MM.1S (cell line): ENCODE data around the gene TMEM244.
"Not testable (repeated sequence)": the region's sequence is repeated elsewhere in the genome, so short reads cannot be mapped to it uniquely, and the experiment has no call there.

Experiments used
- DNase-seq: peaks from one replicate; pipeline ENCODE4 v3.0.0-alpha.2; 2015
- H2AFZ ChIP-seq: fragments of 300-600 bp; sonication (generic); 2 replicates; pipeline ENCODE4 v1.6.0; 2016; ENCODE audit warnings: antibody characterized with exemption, low read length
- H3F3A ChIP-seq: fragments of 300-600 bp; sonication (generic); 2 replicates; pipeline ENCODE4 v1.6.1; 2016; ENCODE audit warnings: mild to moderate bottlenecking, antibody characterized with exemption, low read length, moderate library complexity, mixed read lengths; ENCODE audit not compliant: insufficient read depth
- H3K27ac ChIP-seq: fragments of 300-600 bp; sonication (generic); 2 replicates; pipeline ENCODE4 v1.5.1; 2016; ENCODE audit warnings: mild to moderate bottlenecking, low read length
- H3K27me3 ChIP-seq: fragments of 300-600 bp; sonication (generic); replicated peaks from 2 replicates; pipeline ENCODE4 v1.6.0; 2016; ENCODE audit warnings: low read length; ENCODE audit not compliant: insufficient read depth
- H3K36me3 ChIP-seq: fragments of 300-600 bp; sonication (generic); replicated peaks from 2 replicates; pipeline ENCODE4 v1.6.1; 2016; ENCODE audit warnings: mild to moderate bottlenecking, low read length, mixed read lengths; ENCODE audit not compliant: insufficient read depth
- H3K4me1 ChIP-seq: fragments of 300-600 bp; sonication (generic); 2 replicates; pipeline ENCODE4 v1.6.1; 2016; ENCODE audit warnings: low read length, mixed read lengths
- H3K4me2 ChIP-seq: fragments of 300-600 bp; sonication (generic); 2 replicates; pipeline ENCODE4 v1.6.0; 2016; ENCODE audit warnings: low read depth, low read length
- H3K4me3 ChIP-seq: fragments of 300-600 bp; sonication (generic); 2 replicates; pipeline ENCODE4 v1.5.1; 2016; ENCODE audit warnings: low read length, mixed read lengths
- H3K79me2 ChIP-seq: fragments of 300-600 bp; sonication (generic); 2 replicates; pipeline ENCODE4 v1.6.1; 2016; ENCODE audit warnings: mixed run types, low read length, mixed read lengths
- H3K9ac ChIP-seq: fragments of 300-600 bp; sonication (generic); 2 replicates; pipeline ENCODE4 v1.6.1; 2016; ENCODE audit warnings: low read length, mixed read lengths
- H3K9me2 ChIP-seq: fragments of 300-600 bp; sonication (generic); replicated peaks from 2 replicates; pipeline ENCODE4 v1.6.1; 2016; ENCODE audit warnings: mild to moderate bottlenecking, low read length, mixed read lengths; ENCODE audit not compliant: insufficient read depth
- H3K9me3 ChIP-seq: fragments of 300-600 bp; sonication (generic); replicated peaks from 2 replicates; pipeline ENCODE4 v1.6.1; 2016; ENCODE audit warnings: mild to moderate bottlenecking, low read length, mixed read lengths; ENCODE audit not compliant: insufficient read depth
- H4K20me1 ChIP-seq: fragments of 300-600 bp; sonication (generic); 2 replicates; pipeline ENCODE4 v1.6.1; 2016; ENCODE audit warnings: mild to moderate bottlenecking, low read length, moderate library complexity, mixed read lengths; ENCODE audit not compliant: insufficient read depth
- EZH2 ChIP-seq: fragments of 300-600 bp; sonication (generic); optimal IDR thresholded peaks from 2 replicates; pipeline ENCODE3; 2017; ENCODE audit warnings: low read depth, mild to moderate bottlenecking, antibody characterized with exemption, low read length, mixed read lengths
- EZH2phosphoT487 ChIP-seq: fragments of 300-600 bp; sonication (generic); IDR thresholded peaks from 2 replicates; pipeline ENCODE4 v1.6.1; 2018; ENCODE audit warnings: antibody characterized with exemption, low read length
- TF ChIP-seq, protein P1 (sequence below): fragments of 300-600 bp; sonication (generic); IDR thresholded peaks from 2 replicates; pipeline ENCODE4 v1.5.1; 2016; ENCODE audit warnings: antibody characterized with exemption, low read length, mixed read lengths

Gene TMEM244

GRCh38 chr6:129817821-129818220 is 43.3 kb downstream of the TMEM244 start:
- no peaks in the 10 kb centered on the region for H3K36me3 ChIP-seq
- H3K9ac ChIP-seq, result no peak overlapping the region
- H3K79me2 ChIP-seq, result no peaks in the 10 kb centered on the region
- no peaks in the 10 kb centered on the region for H3K27me3 ChIP-seq
- H2AFZ ChIP-seq, result no peak overlapping the region
- H3K9me2 ChIP-seq, result no peaks in the 10 kb centered on the region
- H3K4me1 ChIP-seq, result no peaks in the 10 kb centered on the region
- no peaks in the 10 kb centered on the region for H4K20me1 ChIP-seq
- H3F3A ChIP-seq, result no peaks in the 10 kb centered on the region
- H3K4me3 ChIP-seq, result no peak overlapping the region
- no peak for DNase-seq
- TF ChIP-seq EZH2, result no peak
- TF ChIP-seq, protein P1, sequence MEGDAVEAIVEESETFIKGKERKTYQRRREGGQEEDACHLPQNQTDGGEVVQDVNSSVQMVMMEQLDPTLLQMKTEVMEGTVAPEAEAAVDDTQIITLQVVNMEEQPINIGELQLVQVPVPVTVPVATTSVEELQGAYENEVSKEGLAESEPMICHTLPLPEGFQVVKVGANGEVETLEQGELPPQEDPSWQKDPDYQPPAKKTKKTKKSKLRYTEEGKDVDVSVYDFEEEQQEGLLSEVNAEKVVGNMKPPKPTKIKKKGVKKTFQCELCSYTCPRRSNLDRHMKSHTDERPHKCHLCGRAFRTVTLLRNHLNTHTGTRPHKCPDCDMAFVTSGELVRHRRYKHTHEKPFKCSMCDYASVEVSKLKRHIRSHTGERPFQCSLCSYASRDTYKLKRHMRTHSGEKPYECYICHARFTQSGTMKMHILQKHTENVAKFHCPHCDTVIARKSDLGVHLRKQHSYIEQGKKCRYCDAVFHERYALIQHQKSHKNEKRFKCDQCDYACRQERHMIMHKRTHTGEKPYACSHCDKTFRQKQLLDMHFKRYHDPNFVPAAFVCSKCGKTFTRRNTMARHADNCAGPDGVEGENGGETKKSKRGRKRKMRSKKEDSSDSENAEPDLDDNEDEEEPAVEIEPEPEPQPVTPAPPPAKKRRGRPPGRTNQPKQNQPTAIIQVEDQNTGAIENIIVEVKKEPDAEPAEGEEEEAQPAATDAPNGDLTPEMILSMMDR, result no peak
- no peak for TF ChIP-seq EZH2phosphoT487
- H3K27ac ChIP-seq, result no peak overlapping the region
- no peak overlapping the region for H3K4me2 ChIP-seq
- H3K9me3 ChIP-seq, result no peaks in the 10 kb centered on the region

- no peaks in the 10 kb centered on the region for H3K4me1 ChIP-seq
- H3K27ac ChIP-seq, result no peak overlapping the region
- no peak overlapping the region for H3K9ac ChIP-seq
- H3K4me3 ChIP-seq, result no peak overlapping the region
- no peaks in the 10 kb centered on the region for H3K27me3 ChIP-seq
- no peaks in the 10 kb centered on the region for H3K9me3 ChIP-seq
- no peaks in the 10 kb centered on the region for H4K20me1 ChIP-seq
- no peak for DNase-seq
- TF ChIP-seq EZH2phosphoT487 (no peak), EZH2 (no peak)
- TF ChIP-seq, protein P1, result no peak
- no peaks in the 10 kb centered on the region for H3K79me2 ChIP-seq
- no peaks in the 10 kb centered on the region for H3K9me2 ChIP-seq
- no peak overlapping the region for H2AFZ ChIP-seq
- H3F3A ChIP-seq, result no peaks in the 10 kb centered on the region
- no peaks in the 10 kb centered on the region for H3K36me3 ChIP-seq
- no peak overlapping the region for H3K4me2 ChIP-seq
Measured at GRCh38 chr6:129817332-129817731, 43.8 kb downstream of the TMEM244 start.

GRCh38 chr6:129812145-129812777 is 48.9 kb downstream of the TMEM244 start:
- Histone ChIP-seq H3K4me2 (no peak overlapping the region), H3K9me2 (no peaks in the 10 kb centered on the region), H3K4me3 (no peak overlapping the region), H2AFZ (no peak overlapping the region), H3K4me1 (no peaks in the 10 kb centered on the region), H3K27ac (no peak overlapping the region), H3K79me2 (no peaks in the 10 kb centered on the region), H3K9me3 (no peaks in the 10 kb centered on the region), H4K20me1 (no peaks in the 10 kb centered on the region), H3K9ac (no peak overlapping the region), H3F3A (no peaks in the 10 kb centered on the region), H3K36me3 (no peaks in the 10 kb centered on the region), H3K27me3 (no peaks in the 10 kb centered on the region)
- no peak for DNase-seq
- TF ChIP-seq, protein P1, result no peak
- no peak for TF ChIP-seq EZH2phosphoT487
- no peak for TF ChIP-seq EZH2

DNA sequence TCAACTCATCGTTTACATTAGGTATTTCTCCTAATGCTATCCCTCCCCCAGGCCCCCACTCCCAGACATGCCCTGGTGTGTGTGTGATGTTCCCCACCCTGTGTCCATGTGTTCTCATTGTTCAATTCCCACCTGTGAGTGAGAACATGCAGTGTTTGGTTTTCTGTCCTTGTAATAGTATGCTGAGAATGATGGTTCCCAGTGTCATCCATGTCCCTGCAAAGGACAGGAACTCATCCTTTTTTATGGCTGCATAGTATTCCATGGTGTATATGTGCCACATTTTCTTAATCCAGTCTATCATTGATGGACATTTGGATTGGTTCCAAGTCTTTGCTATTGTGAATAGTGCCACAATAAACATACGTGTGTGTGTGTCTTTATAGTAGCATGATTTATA is 54.0 kb downstream of the TMEM244 start:
- H3K4me1 ChIP-seq, H3K9ac ChIP-seq, H3K27me3 ChIP-seq, H3K4me3 ChIP-seq, DNase-seq, H4K20me1 ChIP-seq, H3K9me2 ChIP-seq, H3K9me3 ChIP-seq, H2AFZ ChIP-seq, H3K79me2 ChIP-seq, H3K36me3 ChIP-seq, H3F3A ChIP-seq, H3K27ac ChIP-seq, H3K4me2 ChIP-seq: not testable (repeated sequence)

- not testable (repeated sequence) for H3K9me3 ChIP-seq, H3K9ac ChIP-seq, H3K4me1 ChIP-seq, H3F3A ChIP-seq, H2AFZ ChIP-seq, H3K27me3 ChIP-seq, H4K20me1 ChIP-seq, DNase-seq, H3K4me2 ChIP-seq, H3K36me3 ChIP-seq, H3K79me2 ChIP-seq, H3K27ac ChIP-seq, H3K4me3 ChIP-seq, H3K9me2 ChIP-seq
Measured at GRCh38 chr6:129802920-129803319, 58.2 kb downstream of the TMEM244 start.
